ENCODE measurements around the gene SEL1L2. TPM values are rescaled to one million over a fixed set of nuclear protein-coding genes. Genes with fewer than 3 reads are reported as not detected.

SEL1L2 gene
- total and polyA plus RNA-seq, 7 donors: 0.16 to 3.3 TPM; not detected in 5

- Histone ChIP-seq H3K9me3 (no peaks in the 10 kb centered on the region), H3K4me3 (no peak overlapping the region), H3K27ac (peak overlapping the region in 1 of 4 donors; percentile 81), H3K27me3 (no peaks in the 10 kb centered on the region), H3K36me3 (no peaks in the 10 kb centered on the region), H3K4me1 (peaks cover 4 to 59% (median 39%) of the 10 kb centered on the region in 4 donors)
- TF ChIP-seq EP300 (IDR thresholded peaks at IDR 0.05) (no peak), CTCF (IDR thresholded peaks at IDR 0.05) (no peak), POLR2AphosphoS5 (IDR thresholded peaks at IDR 0.05) (no peak), POLR2A (IDR thresholded peaks at IDR 0.05) (no peak)
- intact Hi-C loops (cut with DNase I): no loop called here
- 65 to 76% methylated on average over 4 of the region's 4 CpGs for WGBS, 2 donors
- DNase-seq: no peak
These were observed 150.3 kb downstream of the SEL1L2 start for GRCh38 chr20:13840093-13840465.

GRCh38 chr20:13839421-13840092, 150.9 kb downstream of the SEL1L2 start:
- WGBS, 2 donors: 47 to 62% methylated on average over 4 of the region's 4 CpGs
- intact Hi-C loops (cut with DNase I): loop anchor here (2.0 kb wide), 1 partner anchor 35 kb away; no protein-coding TSS in a partner anchor

GRCh38 chr20:13838664-13839063, 151.8 kb downstream of the SEL1L2 start:
- peak; percentile 71 for DNase-seq
- 80 to 81% methylated on average over 7 of the region's 7 CpGs for WGBS, 2 donors
- no peaks in the 10 kb centered on the region for H3K36me3 ChIP-seq
- peak overlapping the region in 3 of 4 donors; percentile 59 to 81 (median 67) for H3K27ac ChIP-seq
- TF ChIP-seq POLR2A (IDR thresholded peaks at IDR 0.05) (no peak), EP300 (IDR thresholded peaks at IDR 0.05) (peak in 1 of 4 donors; percentile 83), POLR2AphosphoS5 (IDR thresholded peaks at IDR 0.05) (peak; percentile 75 to 89 (median 86)), CTCF (IDR thresholded peaks at IDR 0.05) (no peak)
- intact Hi-C loops (cut with DNase I): loop anchor here (2.0 kb wide), 1 partner anchor 36 kb away; no protein-coding TSS in a partner anchor
- H3K4me1 ChIP-seq: peaks cover 4 to 46% (median 28%) of the 10 kb centered on the region in 4 donors
- H3K9me3 ChIP-seq: no peaks in the 10 kb centered on the region
- H3K4me3 ChIP-seq: no peak overlapping the region
- no peaks in the 10 kb centered on the region for H3K27me3 ChIP-seq

More at GRCh38 chr20:13839421-13840092, 150.9 kb downstream of the SEL1L2 start:
- Histone ChIP-seq H3K27ac (peak overlapping the region in 3 of 4 donors; percentile 59 to 81 (median 67)), H3K4me3 (no peak overlapping the region), H3K4me1 (peaks cover 4 to 55% (median 36%) of the 10 kb centered on the region in 4 donors), H3K36me3 (no peaks in the 10 kb centered on the region), H3K9me3 (no peaks in the 10 kb centered on the region), H3K27me3 (no peaks in the 10 kb centered on the region)
- no peak for TF ChIP-seq CTCF (IDR thresholded peaks at IDR 0.05)
- TF ChIP-seq EP300 (IDR thresholded peaks at IDR 0.05): no peak
- no peak for TF ChIP-seq POLR2AphosphoS5 (IDR thresholded peaks at IDR 0.05)
- TF ChIP-seq POLR2A (IDR thresholded peaks at IDR 0.05): no peak
- DNase-seq: no peak

- no peak for TF ChIP-seq POLR2A (IDR thresholded peaks at IDR 0.05)
- no peak for TF ChIP-seq POLR2AphosphoS5 (IDR thresholded peaks at IDR 0.05)
- TF ChIP-seq EP300 (IDR thresholded peaks at IDR 0.05): no peak
- no peak for TF ChIP-seq CTCF (IDR thresholded peaks at IDR 0.05)
- Histone ChIP-seq H3K27me3 (no peaks in the 10 kb centered on the region), H3K27ac (no peak overlapping the region), H3K4me1 (peaks cover 0 to under 1% (median 0%) of the 10 kb centered on the region in 4 donors), H3K4me3 (no peak overlapping the region), H3K36me3 (no peaks in the 10 kb centered on the region), H3K9me3 (no peaks in the 10 kb centered on the region)
- intact Hi-C loops (cut with DNase I): no loop called here
- 82 to 83% methylated on average over 3 of the region's 3 CpGs for WGBS, 2 donors
- DNase-seq: no peak
These were observed 158.9 kb downstream of the SEL1L2 start for GRCh38 chr20:13831476-13831875.

Data from sigmoid colon (tissue), 7 donors.